Measurements from ENCODE around the gene PPP1R14C. TPM values are rescaled to one million over a fixed set of nuclear protein-coding genes. Genes with fewer than 3 reads are reported as not detected.

The PPP1R14C gene
- total RNA-seq, 2 experiments from 2014 or later: not detected

DNA sequence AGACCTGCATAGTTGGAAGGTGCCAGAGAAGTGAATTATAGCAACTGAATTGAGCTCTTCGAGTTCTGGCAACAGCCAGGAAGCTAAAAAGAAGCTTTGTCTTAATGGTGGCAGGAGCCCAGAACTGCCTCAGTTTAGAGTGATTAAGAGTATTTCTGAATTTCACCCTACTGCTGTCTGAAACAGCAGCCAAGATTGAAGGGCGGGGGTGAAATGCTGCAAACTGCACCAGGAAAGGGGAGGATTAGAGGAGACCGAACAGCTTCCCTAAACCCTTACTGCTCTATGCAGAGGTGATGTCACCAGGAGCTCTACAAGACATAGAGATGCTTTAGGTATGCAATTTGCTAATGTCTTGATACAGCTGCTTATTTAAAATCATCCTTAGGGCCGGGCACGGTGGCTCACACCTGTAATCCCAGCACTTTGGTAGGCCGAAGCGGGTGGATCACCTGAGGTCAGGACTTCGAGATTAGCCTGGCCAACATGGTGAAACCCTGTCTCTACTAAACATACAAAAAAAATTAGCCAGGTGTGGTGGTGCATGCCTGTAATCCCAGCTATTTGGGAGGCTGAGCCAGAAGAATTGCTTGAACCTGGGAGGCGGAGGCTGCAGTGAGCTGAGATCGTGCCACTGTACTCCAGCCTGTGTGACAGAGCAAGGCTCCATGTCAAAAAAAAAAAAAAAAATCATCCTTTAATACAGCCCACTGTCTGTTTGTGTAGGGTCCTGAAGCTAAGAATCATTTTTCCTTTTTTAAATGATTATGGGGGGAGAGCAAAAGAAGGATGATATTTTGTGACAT is 134.3 kb downstream of the PPP1R14C start:
- no peaks in the 10 kb centered on the region for H3K36me3 Mint-ChIP-seq
- peaks cover 23% of the 10 kb centered on the region for H3K27me3 Mint-ChIP-seq
- H3K4me3 Mint-ChIP-seq: no peak overlapping the region
- POLR2A ChIA-PET: no interaction called here
- DNase-seq (no peak), ATAC-seq (ENCODE audit: low read depth) (no peak)
- H3K9me3 Mint-ChIP-seq: no peaks in the 10 kb centered on the region
- no peaks in the 10 kb centered on the region for H3K4me1 Mint-ChIP-seq
- no peak overlapping the region for H3K27ac Mint-ChIP-seq

- Mint-ChIP-seq H3K36me3 (no peaks in the 10 kb centered on the region), H3K4me3 (no peak overlapping the region), H3K4me1 (no peaks in the 10 kb centered on the region), H3K27me3 (peaks cover 21% of the 10 kb centered on the region), H3K27ac (no peak overlapping the region), H3K9me3 (no peaks in the 10 kb centered on the region)
- POLR2A ChIA-PET: no interaction called here
- no peak for DNase-seq
- no peak for ATAC-seq (ENCODE audit: low read depth)
These were observed 136.7 kb downstream of the PPP1R14C start for GRCh38 chr6:150279533-150279932.

GRCh38 chr6:150280703-150281102 is 137.9 kb downstream of the PPP1R14C start:
- DNase-seq (no peak), ATAC-seq (ENCODE audit: low read depth) (no peak)
- H3K36me3 Mint-ChIP-seq: no peaks in the 10 kb centered on the region
- H3K27me3 Mint-ChIP-seq: peaks cover 28% of the 10 kb centered on the region
- H3K4me3 Mint-ChIP-seq: no peak overlapping the region
- H3K27ac Mint-ChIP-seq: no peak overlapping the region
- H3K4me1 Mint-ChIP-seq: no peaks in the 10 kb centered on the region
- POLR2A ChIA-PET: no interaction called here
- no peaks in the 10 kb centered on the region for H3K9me3 Mint-ChIP-seq

DNA sequence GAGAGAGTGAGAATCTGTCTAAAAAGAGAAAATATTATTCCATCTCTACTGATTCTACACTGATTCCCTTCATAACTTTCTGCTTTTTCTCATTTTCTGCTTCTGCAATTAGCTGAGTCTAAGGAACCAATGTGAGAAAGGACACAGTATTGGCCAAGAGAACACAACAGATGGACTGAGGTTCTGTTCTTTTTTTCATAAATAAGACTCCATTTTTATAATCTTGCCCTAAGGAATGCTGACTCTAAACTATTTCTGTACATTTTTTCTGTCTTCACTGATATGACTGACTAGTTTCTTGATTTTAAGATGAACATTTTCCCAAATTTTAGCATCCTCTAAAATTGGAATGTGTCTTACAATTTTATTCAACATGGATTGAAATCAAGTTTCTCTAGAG is 138.9 kb downstream of the PPP1R14C start:
- H3K27me3 Mint-ChIP-seq: peaks cover 33% of the 10 kb centered on the region
- no peaks in the 10 kb centered on the region for H3K4me1 Mint-ChIP-seq
- ATAC-seq (ENCODE audit: low read depth): no peak
- H3K36me3 Mint-ChIP-seq: no peaks in the 10 kb centered on the region
- H3K9me3 Mint-ChIP-seq: no peaks in the 10 kb centered on the region
- no peak overlapping the region for H3K27ac Mint-ChIP-seq
- no peak for DNase-seq
- no peak overlapping the region for H3K4me3 Mint-ChIP-seq
- POLR2A ChIA-PET: no interaction called here

DNA sequence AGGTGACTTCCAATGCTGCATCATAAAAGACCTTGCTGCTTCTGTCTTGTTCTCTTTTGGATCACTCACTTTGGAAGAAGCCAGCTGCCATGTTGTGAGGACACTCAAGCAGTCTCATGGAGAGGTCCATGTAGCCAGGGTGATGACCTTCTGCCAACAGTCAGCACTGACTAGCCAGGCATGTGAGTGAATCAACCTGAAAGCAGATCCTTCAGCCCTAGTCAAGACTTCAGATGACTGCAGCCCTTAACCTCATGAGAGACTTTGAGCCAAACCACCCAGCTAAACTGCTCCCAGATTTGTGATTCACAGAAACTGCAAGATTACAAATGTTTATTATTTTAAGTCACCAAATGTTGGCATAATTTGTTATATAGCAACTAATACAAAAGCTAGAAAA is 140.0 kb downstream of the PPP1R14C start:
- Mint-ChIP-seq H3K4me3 (no peak overlapping the region), H3K36me3 (no peaks in the 10 kb centered on the region), H3K9me3 (no peaks in the 10 kb centered on the region), H3K27ac (no peak overlapping the region), H3K27me3 (peaks cover 37% of the 10 kb centered on the region), H3K4me1 (no peaks in the 10 kb centered on the region)
- POLR2A ChIA-PET: no interaction called here
- ATAC-seq (ENCODE audit: low read depth) (no peak), DNase-seq (no peak)

GRCh38 chr6:150286460-150286859 is 143.6 kb downstream of the PPP1R14C start:
- no peak overlapping the region for H3K27ac Mint-ChIP-seq
- no peaks in the 10 kb centered on the region for H3K9me3 Mint-ChIP-seq
- H3K27me3 Mint-ChIP-seq: peaks cover 32% of the 10 kb centered on the region
- no peaks in the 10 kb centered on the region for H3K36me3 Mint-ChIP-seq
- POLR2A ChIA-PET: no interaction called here
- ATAC-seq (ENCODE audit: low read depth): no peak
- H3K4me3 Mint-ChIP-seq: no peak overlapping the region
- DNase-seq: no peak
- H3K4me1 Mint-ChIP-seq: no peaks in the 10 kb centered on the region

GRCh38 chr6:150286912-150287311 is 144.1 kb downstream of the PPP1R14C start:
- POLR2A ChIA-PET: no interaction called here
- H3K27me3 Mint-ChIP-seq: peaks cover 32% of the 10 kb centered on the region
- no peak for DNase-seq
- no peaks in the 10 kb centered on the region for H3K4me1 Mint-ChIP-seq
- H3K4me3 Mint-ChIP-seq: no peak overlapping the region
- ATAC-seq (ENCODE audit: low read depth): no peak
- H3K36me3 Mint-ChIP-seq: no peaks in the 10 kb centered on the region
- H3K9me3 Mint-ChIP-seq: no peaks in the 10 kb centered on the region
- H3K27ac Mint-ChIP-seq: no peak overlapping the region

GRCh38 chr6:150288456-150288855 is 145.6 kb downstream of the PPP1R14C start:
- Mint-ChIP-seq H3K36me3 (no peaks in the 10 kb centered on the region), H3K4me3 (no peak overlapping the region), H3K27ac (no peak overlapping the region), H3K4me1 (no peaks in the 10 kb centered on the region), H3K9me3 (no peaks in the 10 kb centered on the region), H3K27me3 (peaks cover 29% of the 10 kb centered on the region)
- ATAC-seq (ENCODE audit: low read depth) (no peak), DNase-seq (no peak)
- POLR2A ChIA-PET: no interaction called here

DNA sequence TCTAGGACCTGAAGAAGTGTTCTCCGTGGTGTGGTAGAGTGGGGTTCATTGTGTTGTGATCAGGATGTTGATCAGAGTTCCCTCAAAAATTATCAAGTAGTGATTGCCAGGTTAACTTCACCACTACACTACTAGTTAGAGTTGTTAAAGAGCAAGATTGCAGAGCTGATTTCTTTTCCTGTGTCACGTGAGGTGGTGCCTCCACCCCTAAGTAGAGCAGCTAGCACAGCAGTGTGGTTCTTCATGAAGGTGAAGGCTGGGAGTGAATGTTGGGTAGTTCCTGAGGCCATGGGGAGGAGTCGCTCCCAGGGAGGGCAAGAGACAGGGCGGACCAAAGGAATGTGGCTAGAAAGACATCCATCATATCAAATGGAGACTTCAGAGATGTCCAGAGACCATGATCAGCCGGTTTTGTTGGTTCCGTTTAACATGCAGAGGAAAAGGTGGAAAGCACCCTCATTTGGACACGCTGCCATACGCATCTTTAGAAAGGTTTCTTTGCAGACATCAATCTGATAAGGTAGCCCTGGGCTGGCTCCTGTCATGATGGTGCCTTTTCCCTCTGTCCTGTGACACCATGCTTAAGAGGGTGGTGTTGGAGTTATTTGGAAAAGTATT is 146.7 kb downstream of the PPP1R14C start:
- Mint-ChIP-seq H3K4me3 (no peak overlapping the region), H3K9me3 (no peaks in the 10 kb centered on the region), H3K27ac (no peak overlapping the region), H3K4me1 (no peaks in the 10 kb centered on the region), H3K36me3 (no peaks in the 10 kb centered on the region), H3K27me3 (peaks cover 29% of the 10 kb centered on the region)
- ATAC-seq (ENCODE audit: low read depth) (no peak), DNase-seq (no peak)
- POLR2A ChIA-PET: no interaction called here

DNA sequence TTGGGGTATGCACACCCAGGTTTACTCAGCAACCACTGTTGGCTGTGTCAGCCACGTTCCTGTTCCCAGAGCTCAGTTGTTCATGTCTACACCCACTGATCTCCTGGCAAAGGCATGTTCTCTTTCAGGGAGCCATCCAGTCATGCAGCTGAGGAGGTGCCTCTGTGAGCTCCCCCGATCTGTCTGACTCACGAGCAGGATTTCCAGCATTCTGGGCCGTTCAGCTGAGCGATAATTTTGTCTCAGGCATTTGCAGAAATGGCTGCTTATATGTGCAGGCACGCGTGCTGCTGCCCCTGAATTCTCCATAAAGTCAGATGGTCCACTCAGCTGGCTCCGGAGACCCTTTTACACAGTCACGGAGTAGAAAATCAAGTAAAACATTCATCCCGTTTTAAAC is 147.6 kb downstream of the PPP1R14C start:
- no peak for DNase-seq
- no peaks in the 10 kb centered on the region for H3K4me1 Mint-ChIP-seq
- POLR2A ChIA-PET: no interaction called here

DNA sequence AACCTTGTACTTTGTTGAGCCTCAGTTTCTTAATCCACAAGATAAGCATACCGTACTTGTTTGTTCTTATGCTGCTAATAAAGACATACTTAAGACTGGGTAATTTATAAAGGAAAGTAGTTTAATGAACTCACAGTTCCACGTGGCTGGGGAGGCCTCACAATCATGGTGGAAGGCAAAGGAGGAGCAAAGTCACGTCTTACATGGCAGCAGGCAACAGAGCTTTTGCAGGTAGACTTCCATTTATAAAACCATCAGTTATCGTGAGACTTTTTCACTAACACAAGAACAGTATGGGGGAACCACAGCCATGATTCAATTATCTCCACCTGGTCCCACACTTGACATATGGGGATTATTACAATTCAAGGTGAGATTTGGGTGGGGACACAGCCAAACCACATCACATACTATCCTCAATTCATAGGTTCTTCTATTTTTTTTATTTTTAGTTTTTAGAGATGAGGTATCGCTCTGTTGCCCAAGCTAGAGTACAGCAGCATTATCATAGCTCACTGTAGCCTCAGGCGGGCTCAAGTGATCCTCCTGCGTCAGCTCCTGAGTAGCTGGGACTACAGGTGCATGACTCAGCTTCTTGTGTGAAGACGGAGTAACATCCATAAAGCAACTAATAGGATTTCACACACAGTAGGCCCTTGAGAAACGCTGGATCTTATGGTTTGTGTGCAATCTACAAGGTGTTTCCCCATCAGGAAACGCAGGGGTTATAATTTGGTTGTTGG is 149.3 kb downstream of the PPP1R14C start:
- H3K9me3 Mint-ChIP-seq: no peaks in the 10 kb centered on the region
- no peak overlapping the region for H3K4me3 Mint-ChIP-seq
- ATAC-seq (ENCODE audit: low read depth): no peak
- peaks cover 13% of the 10 kb centered on the region for H3K27me3 Mint-ChIP-seq
- no peak overlapping the region for H3K27ac Mint-ChIP-seq
- no peak for DNase-seq
- no peaks in the 10 kb centered on the region for H3K4me1 Mint-ChIP-seq
- POLR2A ChIA-PET: no interaction called here
- H3K36me3 Mint-ChIP-seq: no peaks in the 10 kb centered on the region

More for the DNA sequence above, 147.6 kb downstream of the PPP1R14C start:
- Mint-ChIP-seq H3K9me3 (no peaks in the 10 kb centered on the region), H3K27ac (no peak overlapping the region), H3K36me3 (no peaks in the 10 kb centered on the region), H3K27me3 (peaks cover 24% of the 10 kb centered on the region), H3K4me3 (no peak overlapping the region)
- no peak for ATAC-seq (ENCODE audit: low read depth)

DNA sequence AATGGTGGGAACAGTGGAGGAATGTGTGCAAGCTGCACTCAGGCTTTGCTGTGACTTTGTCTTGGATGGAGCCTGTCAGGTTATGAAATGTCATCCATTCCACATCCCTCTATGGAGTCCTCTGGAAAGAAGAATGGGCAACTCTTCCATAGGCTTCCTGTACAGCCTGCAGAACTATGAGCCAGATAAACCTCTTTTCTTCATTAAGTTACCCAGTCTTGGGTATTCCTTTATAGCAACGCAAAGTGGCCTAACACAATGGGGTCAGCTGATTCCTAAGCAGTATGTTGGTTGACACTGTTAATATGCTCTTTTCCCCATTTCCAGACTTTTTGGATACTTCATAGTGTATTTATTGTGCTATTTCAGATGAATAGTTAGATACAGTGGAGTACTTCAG is 150.2 kb downstream of the PPP1R14C start:
- H3K27me3 Mint-ChIP-seq: peaks cover 14% of the 10 kb centered on the region
- H3K4me1 Mint-ChIP-seq: no peaks in the 10 kb centered on the region
- H3K4me3 Mint-ChIP-seq: no peak overlapping the region
- H3K9me3 Mint-ChIP-seq: peaks cover 4% of the 10 kb centered on the region
- no peak for ATAC-seq (ENCODE audit: low read depth)
- POLR2A ChIA-PET: no interaction called here
- no peaks in the 10 kb centered on the region for H3K36me3 Mint-ChIP-seq
- no peak for DNase-seq
- no peak overlapping the region for H3K27ac Mint-ChIP-seq

DNA sequence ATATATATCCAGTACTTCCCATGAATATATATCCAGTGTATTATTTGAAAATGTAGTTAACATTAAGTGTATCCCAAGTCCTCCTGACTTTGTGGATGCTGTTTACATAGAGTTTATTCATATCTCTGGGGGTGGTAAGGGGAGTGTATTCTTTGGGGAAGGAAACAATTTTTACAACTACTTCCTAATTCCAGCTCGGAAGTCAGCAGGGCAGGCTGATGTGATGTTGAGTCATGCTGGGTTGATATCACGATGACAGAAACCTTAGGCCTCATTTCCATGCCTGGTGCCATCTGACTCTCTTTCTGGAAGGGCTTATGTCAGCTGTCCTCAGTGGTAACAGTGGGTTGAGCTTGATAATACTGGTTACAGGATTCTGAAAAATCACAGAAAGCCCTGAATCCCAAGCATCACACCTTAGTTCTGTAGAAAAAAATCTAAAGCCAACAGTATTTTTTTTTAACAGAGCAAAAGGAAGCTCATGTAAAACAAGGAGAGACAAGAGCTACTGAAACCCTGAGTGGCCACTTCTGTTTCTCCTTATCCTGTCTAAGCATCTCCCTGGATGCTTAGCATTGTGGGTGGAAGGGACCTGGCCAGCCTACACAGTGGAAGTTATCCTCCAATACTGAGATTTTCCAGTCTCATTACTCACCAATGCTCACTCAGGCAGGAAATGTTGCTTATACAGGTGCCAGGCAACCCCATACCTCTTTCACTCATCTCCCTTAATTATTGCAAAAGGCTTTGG is 150.8 kb downstream of the PPP1R14C start:
- no peaks in the 10 kb centered on the region for H3K36me3 Mint-ChIP-seq
- POLR2A ChIA-PET: no interaction called here
- no peak overlapping the region for H3K4me3 Mint-ChIP-seq
- DNase-seq: no peak
- no peak overlapping the region for H3K27ac Mint-ChIP-seq
- no peak for ATAC-seq (ENCODE audit: low read depth)
- no peaks in the 10 kb centered on the region for H3K4me1 Mint-ChIP-seq
- peaks cover 5% of the 10 kb centered on the region for H3K9me3 Mint-ChIP-seq
- H3K27me3 Mint-ChIP-seq: peaks cover 10% of the 10 kb centered on the region
